NB4 (cell line): ENCODE results near the gene MYLK4.

Experiments used
- MYC ChIP-seq: IDR thresholded peaks from 2 replicates; pipeline ENCODE4 v1.6.1; 2011; ENCODE audit warnings: low read depth, low read length
- POLR2A ChIP-seq: IDR thresholded peaks from 2 replicates; pipeline ENCODE4 v1.6.1; 2011; ENCODE audit warnings: mild to moderate bottlenecking; ENCODE audit not compliant: insufficient read length; ENCODE audit errors: extremely low read depth
- TF ChIP-seq, protein P1 (sequence below): IDR thresholded peaks from one replicate; pipeline ENCODE4 v1.5.1; 2012; ENCODE audit warnings: low read depth, low read length
- TF ChIP-seq, protein P2 (sequence below): IDR thresholded peaks from 2 replicates; pipeline ENCODE4 v1.6.1; 2011; ENCODE audit warnings: low read depth, low read length

DNA sequence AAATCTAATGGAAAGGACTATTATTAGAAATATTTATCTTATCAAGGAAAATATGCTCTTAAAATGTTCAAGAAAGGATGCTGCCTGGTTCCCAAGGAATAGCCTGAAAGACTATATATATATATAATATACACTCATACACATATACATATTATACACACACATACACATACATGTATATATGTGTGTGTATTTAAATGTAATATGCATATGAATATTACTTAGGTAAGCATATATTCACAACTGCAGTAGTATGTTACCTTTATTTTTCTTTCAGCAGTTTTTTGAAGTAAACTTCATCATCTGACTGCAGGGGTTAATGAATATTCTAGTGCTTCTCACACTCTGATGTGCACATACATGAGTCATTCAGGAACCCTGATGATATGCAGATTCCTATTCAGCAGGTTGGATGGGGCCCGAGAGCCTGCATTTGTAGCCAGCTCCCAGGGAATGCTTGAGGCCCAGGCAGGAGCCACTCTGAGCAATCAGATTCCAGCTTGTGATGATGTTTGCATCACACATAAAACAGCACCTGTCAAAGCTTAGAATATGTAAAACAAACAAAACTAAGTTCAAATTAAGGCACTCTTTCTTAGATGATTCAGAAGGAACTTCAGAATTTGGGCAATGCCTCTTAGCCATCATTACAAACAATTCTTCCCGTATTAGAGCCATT, 16.1 kb downstream of the MYLK4 start:
- TF ChIP-seq, protein P1, sequence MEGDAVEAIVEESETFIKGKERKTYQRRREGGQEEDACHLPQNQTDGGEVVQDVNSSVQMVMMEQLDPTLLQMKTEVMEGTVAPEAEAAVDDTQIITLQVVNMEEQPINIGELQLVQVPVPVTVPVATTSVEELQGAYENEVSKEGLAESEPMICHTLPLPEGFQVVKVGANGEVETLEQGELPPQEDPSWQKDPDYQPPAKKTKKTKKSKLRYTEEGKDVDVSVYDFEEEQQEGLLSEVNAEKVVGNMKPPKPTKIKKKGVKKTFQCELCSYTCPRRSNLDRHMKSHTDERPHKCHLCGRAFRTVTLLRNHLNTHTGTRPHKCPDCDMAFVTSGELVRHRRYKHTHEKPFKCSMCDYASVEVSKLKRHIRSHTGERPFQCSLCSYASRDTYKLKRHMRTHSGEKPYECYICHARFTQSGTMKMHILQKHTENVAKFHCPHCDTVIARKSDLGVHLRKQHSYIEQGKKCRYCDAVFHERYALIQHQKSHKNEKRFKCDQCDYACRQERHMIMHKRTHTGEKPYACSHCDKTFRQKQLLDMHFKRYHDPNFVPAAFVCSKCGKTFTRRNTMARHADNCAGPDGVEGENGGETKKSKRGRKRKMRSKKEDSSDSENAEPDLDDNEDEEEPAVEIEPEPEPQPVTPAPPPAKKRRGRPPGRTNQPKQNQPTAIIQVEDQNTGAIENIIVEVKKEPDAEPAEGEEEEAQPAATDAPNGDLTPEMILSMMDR, result no peak
- TF ChIP-seq POLR2A (no peak), MYC (no peak)
- TF ChIP-seq, protein P2, sequence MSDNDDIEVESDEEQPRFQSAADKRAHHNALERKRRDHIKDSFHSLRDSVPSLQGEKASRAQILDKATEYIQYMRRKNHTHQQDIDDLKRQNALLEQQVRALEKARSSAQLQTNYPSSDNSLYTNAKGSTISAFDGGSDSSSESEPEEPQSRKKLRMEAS, result no peak
